Ectodermal cell (in vitro differentiated cells): ENCODE measurements around the gene OR5AS1. TPM values are rescaled to one million over a fixed set of nuclear protein-coding genes. Genes with fewer than 3 reads are reported as not detected.
"Not testable (repeated sequence)": the region's sequence is repeated elsewhere in the genome, so short reads cannot be mapped to it uniquely, and the experiment has no call there.

ENCODE experiments used
- H3K27ac ChIP-seq: 2 replicates; pipeline ENCODE4 v1.7.0; 2013; ENCODE audit warnings: mild to moderate bottlenecking, low read depth, low read length; ENCODE audit not compliant: insufficient read depth, poor library complexity, severe bottlenecking
- H3K27me3 ChIP-seq: 2 replicates; pipeline ENCODE4 v1.7.0; 2013; ENCODE audit warnings: mild to moderate bottlenecking, low read length; ENCODE audit not compliant: insufficient read depth, control insufficient read depth, poor library complexity, severe bottlenecking
- H3K36me3 ChIP-seq: one replicate; pipeline ENCODE4 v1.7.0; 2013; ENCODE audit warnings: low read length; ENCODE audit not compliant: control insufficient read depth, insufficient read depth
- H3K4me1 ChIP-seq: one replicate; pipeline ENCODE4 v1.7.0; 2013; ENCODE audit warnings: low read length; ENCODE audit not compliant: control insufficient read depth, insufficient read depth
- H3K4me3 ChIP-seq: 2 replicates; pipeline ENCODE4 v1.7.0; 2013; ENCODE audit warnings: low read depth, low read length, control low read depth; ENCODE audit not compliant: insufficient read depth
- H3K9me3 ChIP-seq: 2 replicates; pipeline ENCODE4 v1.7.0; 2013; ENCODE audit warnings: mild to moderate bottlenecking, low read length, moderate library complexity; ENCODE audit not compliant: control insufficient read depth
- WGBS, 2 experiments: methylation state at CpG; one replicate each; pipeline ENCODE4 v1.1.7; 2013; ENCODE audit warnings: missing lambda C conversion rate in 2 of 2; 5-methylcytosine and 5-hydroxymethylcytosine counted together
- polyA plus RNA-seq, 4 experiments: library from polyadenylated mRNA; stranded (reverse); fragments of 50-300 nt; gene quantifications; one replicate each; pipeline ENCODE4 v1.2.3, GENCODE V29; 2013

The OR5AS1 gene
- not detected for polyA plus RNA-seq (2013, experiment 1 of 4)
- polyA plus RNA-seq (2013, experiment 2 of 4) = not detected
- polyA plus RNA-seq (2013, experiment 3 of 4) = not detected
- polyA plus RNA-seq (2013, experiment 4 of 4) = not detected

DNA sequence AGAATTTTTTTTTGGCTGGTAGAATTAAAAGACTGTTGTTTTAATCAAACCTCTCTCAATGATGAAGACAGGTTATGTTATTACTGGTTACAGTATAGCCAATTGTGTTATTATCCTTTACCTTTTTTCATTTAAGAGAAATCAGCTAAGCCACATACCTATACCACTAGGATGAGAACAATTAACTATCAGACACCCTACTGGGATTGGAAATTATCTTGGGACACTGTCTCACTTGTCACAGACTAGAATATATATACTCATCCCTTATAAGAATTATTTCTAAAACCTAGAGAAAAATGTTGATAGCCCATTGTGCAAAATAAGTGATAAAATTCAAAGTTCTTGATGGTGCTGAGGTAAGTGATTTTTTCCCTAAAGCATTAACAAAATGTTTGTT, at the start of gene OR5AS1:
Gene OR5AS1 (plus strand): TSS at position 301 of the 400 bp plus-strand sequence. CDS start 2,765 bp downstream, outside the sequence.
- H3K9me3 ChIP-seq = no peaks in the 10 kb centered on the region

DNA sequence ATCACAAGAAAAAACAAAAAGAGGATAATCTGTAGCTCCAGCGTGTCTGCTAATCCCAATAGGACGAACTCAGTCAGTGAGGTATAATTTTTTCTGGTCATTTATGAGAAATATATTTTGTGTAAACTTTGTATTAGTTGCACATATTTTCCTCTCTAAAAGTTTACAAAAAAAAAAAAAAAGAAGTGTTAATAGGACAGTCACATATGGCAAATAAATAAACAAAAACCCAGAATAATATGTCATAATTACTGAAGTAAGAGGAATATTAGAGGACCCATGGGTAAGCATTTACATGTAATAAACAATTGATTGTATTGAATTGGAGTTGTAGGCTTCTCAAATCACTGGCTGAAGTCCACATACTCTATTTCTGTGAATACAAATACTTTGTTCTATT, 32.9 kb upstream of the OR5AS1 start, which contains the start of gene OR5F1:
Gene OR5F1 (minus strand): TSS at position 101 of the 400 bp plus-strand sequence. CDS start 0 bp downstream, at position 101.
- Histone ChIP-seq H3K36me3 (no peaks in the 10 kb centered on the region), H3K4me3 (no peak within 1 kb of the TSS), H3K9me3 (no peaks in the 10 kb centered on the region), H3K27ac (no peak within 1 kb of the TSS), H3K27me3 (no peaks in the 10 kb centered on the region), H3K4me1 (no peaks in the 10 kb centered on the region)
- WGBS, 2 experiments = 100% methylated on average over 2 of the region's 2 CpGs

More for the DNA sequence above, at the start of gene OR5AS1:
- no peak within 1 kb of the TSS for H3K4me3 ChIP-seq
- no peaks in the 10 kb centered on the region for H3K36me3 ChIP-seq
- H3K4me1 ChIP-seq = no peaks in the 10 kb centered on the region
- H3K27ac ChIP-seq = no peak within 1 kb of the TSS
- no peaks in the 10 kb centered on the region for H3K27me3 ChIP-seq

DNA sequence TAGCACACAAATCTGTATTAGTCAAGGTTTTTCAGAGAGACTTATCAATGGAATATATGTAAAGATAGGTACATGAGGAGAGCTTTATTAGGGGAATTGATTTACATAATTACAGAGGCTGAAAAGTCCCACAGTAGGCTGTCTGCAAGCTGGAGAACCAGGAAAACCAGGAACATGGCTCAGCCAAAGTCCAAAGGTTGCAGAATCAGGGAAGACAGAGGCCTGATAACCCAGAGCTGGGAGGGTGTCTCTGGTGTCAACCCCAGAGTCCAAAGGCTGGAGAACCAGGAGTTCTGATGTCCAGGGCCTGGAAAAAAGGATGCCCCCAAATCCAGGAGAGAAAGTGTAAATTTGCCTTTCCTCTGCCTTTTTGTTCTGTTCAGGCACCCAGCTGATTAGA, 16.7 kb upstream of the OR5AS1 start:
- Histone ChIP-seq H3K27ac (no peak overlapping the region), H3K9me3 (no peaks in the 10 kb centered on the region), H3K36me3 (no peaks in the 10 kb centered on the region), H3K4me1 (no peaks in the 10 kb centered on the region), H3K27me3 (no peaks in the 10 kb centered on the region), H3K4me3 (no peak overlapping the region)

DNA sequence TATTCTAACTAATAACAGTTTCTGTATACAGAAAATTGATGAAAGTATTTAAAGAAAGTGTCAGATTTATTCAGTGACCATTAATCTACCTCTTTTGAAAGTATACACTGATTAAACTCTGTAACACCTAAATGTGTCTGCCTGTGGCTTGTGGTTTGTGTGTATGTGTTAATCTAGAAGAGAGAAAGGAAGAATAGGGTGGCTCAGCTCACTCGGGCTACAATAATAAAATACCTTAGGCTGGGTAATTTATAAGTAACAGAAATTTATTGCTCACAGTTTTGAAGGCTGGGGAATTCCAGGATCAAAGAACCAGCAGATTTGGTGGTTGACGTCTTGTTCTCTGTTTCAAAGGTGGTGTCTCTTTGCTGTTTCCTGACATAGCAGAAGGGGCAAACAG, 13.6 kb upstream of the OR5AS1 start:
- no peaks in the 10 kb centered on the region for H3K9me3 ChIP-seq
- H3K4me1 ChIP-seq = no peaks in the 10 kb centered on the region
- H3K36me3 ChIP-seq = no peaks in the 10 kb centered on the region
- no peak overlapping the region for H3K4me3 ChIP-seq
- no peak overlapping the region for H3K27ac ChIP-seq
- WGBS, 2 experiments = 88 to 94% methylated on average over 2 of the region's 2 CpGs
- no peaks in the 10 kb centered on the region for H3K27me3 ChIP-seq

DNA sequence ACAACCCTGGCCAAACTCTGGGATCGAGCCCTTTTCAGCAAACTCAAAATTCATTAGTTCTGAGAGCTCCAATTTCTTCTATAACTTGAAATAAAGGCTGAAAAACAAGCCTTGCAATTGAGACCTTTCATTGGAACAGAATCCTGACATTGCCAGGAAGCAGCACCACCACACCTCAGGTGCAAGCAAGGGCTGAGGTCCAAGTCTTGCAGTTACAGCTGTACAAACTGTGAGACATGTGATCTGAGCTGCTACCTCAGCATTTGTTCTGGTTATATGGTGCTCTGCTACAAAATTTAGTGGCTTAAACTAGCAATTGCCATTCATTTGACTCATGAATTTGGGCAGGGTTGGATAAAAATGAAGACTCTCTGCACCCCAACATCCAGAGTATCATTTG, 18.1 kb downstream of the OR5AS1 start:
- Histone ChIP-seq H3K27ac (no peak overlapping the region), H3K4me3 (no peak overlapping the region), H3K4me1 (no peaks in the 10 kb centered on the region), H3K9me3 (no peaks in the 10 kb centered on the region), H3K27me3 (no peaks in the 10 kb centered on the region), H3K36me3 (no peaks in the 10 kb centered on the region)
- WGBS, 2 experiments = 93% methylated on average over 1 of the region's 1 CpG

DNA sequence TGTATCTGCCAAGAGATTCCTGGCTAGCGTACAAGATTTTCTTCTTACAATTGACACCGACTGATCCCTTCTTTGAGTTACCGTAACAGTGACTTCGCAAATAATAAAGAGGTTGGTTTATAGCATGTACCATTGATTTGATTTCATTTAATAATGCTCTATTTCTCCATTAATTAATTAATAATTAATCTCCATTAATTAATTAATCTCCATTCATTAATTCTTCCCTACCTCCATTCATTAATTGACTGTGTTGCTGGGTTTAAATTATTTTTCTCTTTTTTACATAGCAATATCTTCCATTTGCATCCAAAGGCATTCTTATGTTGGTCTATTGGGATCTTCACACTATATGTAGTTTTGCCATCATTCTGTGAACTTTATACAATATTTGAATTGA, 21.0 kb downstream of the OR5AS1 start:
- no peaks in the 10 kb centered on the region for H3K27me3 ChIP-seq
- no peaks in the 10 kb centered on the region for H3K4me1 ChIP-seq
- no peak overlapping the region for H3K4me3 ChIP-seq
- H3K9me3 ChIP-seq = no peaks in the 10 kb centered on the region
- no peaks in the 10 kb centered on the region for H3K36me3 ChIP-seq
- no peak overlapping the region for H3K27ac ChIP-seq
- 71 to 73% methylated on average over 4 of the region's 4 CpGs for WGBS, 2 experiments

DNA sequence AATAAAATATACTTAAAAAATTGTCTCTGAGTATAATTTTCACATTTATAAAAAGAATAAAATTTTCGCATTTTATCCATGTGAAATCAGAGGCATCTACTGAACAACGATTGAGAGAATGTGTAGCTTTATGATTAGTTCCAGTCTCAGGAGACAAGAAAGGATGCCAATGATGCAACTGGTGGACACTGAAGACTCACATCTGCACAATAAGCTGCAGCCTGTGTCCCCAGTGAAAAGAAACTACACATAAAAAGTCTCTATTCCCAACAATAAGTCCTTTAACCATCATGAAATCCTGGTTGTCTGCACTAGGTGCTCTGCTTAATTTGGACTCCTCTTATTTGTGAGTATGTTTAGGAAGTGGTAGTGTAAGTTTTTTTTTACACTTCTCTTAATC, 22.0 kb downstream of the OR5AS1 start:
- Histone ChIP-seq H3K9me3 (no peaks in the 10 kb centered on the region), H3K36me3 (no peaks in the 10 kb centered on the region), H3K4me3 (no peak overlapping the region), H3K4me1 (no peaks in the 10 kb centered on the region), H3K27ac (no peak overlapping the region), H3K27me3 (no peaks in the 10 kb centered on the region)
- 87 to 100% methylated on average over 1 to 2 of the region's 2 CpGs for WGBS, 2 experiments

DNA sequence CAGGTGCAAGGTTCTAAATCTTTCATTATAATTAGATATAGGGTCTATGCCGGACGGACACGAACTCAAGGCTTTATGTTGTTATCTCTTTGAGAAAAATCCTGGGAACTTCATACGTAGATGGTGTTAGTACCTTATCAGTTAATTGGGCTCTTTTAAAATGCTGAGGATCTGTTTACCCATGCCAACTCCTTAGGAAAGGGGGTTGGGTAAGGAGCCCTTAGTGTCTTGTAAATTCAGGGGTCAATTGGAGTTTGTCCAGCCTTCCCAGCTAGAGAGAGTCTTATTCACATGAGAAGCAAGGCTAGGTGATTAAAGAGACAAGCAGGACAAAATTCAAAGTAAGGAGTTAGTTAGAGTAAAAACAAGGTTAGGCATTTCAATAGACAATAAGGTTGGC, 28.9 kb downstream of the OR5AS1 start:
- not testable (repeated sequence) for H3K27me3 ChIP-seq, H3K4me1 ChIP-seq, H3K4me3 ChIP-seq, H3K9me3 ChIP-seq, H3K36me3 ChIP-seq, H3K27ac ChIP-seq
- WGBS, 2 experiments = 49 to 52% methylated on average over 3 to 4 of the region's 4 CpGs

DNA sequence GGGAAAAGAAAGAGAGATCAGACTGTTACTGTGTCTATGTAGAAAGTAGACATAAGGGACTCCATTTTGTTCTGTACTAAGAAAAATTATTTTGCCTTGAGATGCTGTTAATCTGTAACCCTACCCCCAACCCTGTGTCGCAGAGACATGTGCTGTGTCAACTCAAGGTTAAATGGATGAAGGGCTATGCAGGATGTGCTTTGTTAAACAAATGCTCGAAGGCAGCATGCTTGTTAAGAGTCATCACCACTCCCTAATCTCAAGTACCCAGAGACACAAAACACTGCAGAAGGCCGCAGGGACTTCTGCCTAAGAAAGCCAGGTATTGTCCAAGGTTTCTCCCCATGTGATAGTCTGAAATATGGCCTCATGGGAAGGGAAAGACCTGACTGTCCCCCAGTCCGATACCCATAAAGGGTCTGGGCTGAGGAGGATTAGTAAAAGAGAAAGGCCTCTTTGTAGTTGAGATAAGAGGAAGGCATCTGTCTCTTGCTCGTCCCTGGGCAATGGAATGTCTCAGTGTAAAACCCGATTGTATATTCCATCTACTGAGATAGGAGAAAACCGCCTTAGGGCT, 30.3 kb downstream of the OR5AS1 start:
- not testable (repeated sequence) for H3K4me3 ChIP-seq, H3K27me3 ChIP-seq, H3K4me1 ChIP-seq, H3K9me3 ChIP-seq, H3K27ac ChIP-seq, H3K36me3 ChIP-seq
- WGBS, 2 experiments = 21 to 37% methylated on average over 4 of the region's 7 CpGs

DNA sequence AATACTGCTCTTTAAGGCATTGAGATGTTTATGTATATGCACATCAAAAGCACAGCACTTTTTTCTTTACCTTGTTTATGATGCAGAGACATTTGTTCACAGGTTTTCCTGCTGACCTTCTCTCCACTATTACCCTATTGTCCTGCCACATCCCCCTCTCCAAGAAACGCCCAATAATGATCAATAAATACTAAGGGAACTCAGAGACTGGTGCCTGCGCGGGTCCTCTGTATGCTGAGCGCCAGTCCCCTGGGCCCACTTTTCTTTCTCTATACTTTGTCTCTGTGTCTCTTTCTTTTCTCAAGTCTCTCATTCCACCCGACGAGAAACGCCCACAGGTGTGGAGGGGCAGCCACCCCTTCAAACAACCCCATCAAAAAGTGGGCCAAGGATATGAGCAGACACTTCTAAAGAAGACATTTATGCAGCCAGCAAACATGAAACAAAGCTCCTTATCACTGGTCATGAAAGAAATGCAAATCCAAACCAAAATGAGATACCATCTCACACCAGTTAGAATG, 30.9 kb downstream of the OR5AS1 start:
- not testable (repeated sequence) for H3K4me1 ChIP-seq, H3K36me3 ChIP-seq, H3K27ac ChIP-seq, H3K9me3 ChIP-seq, H3K4me3 ChIP-seq, H3K27me3 ChIP-seq
- WGBS, 2 experiments = 70 to 80% methylated on average over 7 of the region's 7 CpGs
